Mucosa of stomach (tissue), 1 donor: ENCODE measurements around the gene MPL.

Experiments used
- H3K27me3 ChIP-seq: one replicate; pipeline ENCODE4 v1.7.0; 2013; ENCODE audit warnings: mild to moderate bottlenecking, low read length; ENCODE audit not compliant: control insufficient read depth, insufficient read depth
- H3K36me3 ChIP-seq: one replicate; pipeline ENCODE4 v1.7.0; 2013; ENCODE audit warnings: low read length; ENCODE audit not compliant: control insufficient read depth, insufficient read depth
- H3K4me1 ChIP-seq: one replicate; pipeline ENCODE4 v1.7.0; 2013; ENCODE audit warnings: mild to moderate bottlenecking, low read length; ENCODE audit not compliant: control insufficient read depth, insufficient read depth
- H3K4me3 ChIP-seq: one replicate; pipeline ENCODE4 v1.7.0; 2013; ENCODE audit warnings: low read length
- H3K9ac ChIP-seq: one replicate; pipeline ENCODE4 v1.7.0; 2013; ENCODE audit warnings: mild to moderate bottlenecking, low read length, moderate library complexity
- H3K9me3 ChIP-seq: one replicate; pipeline ENCODE4 v1.7.0; 2013; ENCODE audit warnings: mild to moderate bottlenecking, low read length, moderate library complexity; ENCODE audit not compliant: control insufficient read depth
- donor health status: Pancreatic carcinoma.

Gene MPL

GRCh38 chr1:43300378-43301094 lies 37.1 kb upstream of the MPL start, which contains the start of gene TIE1:
TIE1 (plus strand) TSS chr1:43300982; CDS start chr1:43301072, 90 bp downstream.
- Histone ChIP-seq H3K27me3 (no peaks in the 10 kb centered on the region), H3K4me1 (peaks cover 23% of the 10 kb centered on the region), H3K36me3 (no peaks in the 10 kb centered on the region), H3K9me3 (no peaks in the 10 kb centered on the region), H3K9ac (no peak within 1 kb of the TSS), H3K4me3 (no peak within 1 kb of the TSS)

GRCh38 chr1:43302201-43302600 lies 35.4 kb upstream of the MPL start:
- H3K27me3 ChIP-seq, result no peaks in the 10 kb centered on the region
- no peaks in the 10 kb centered on the region for H3K9me3 ChIP-seq
- H3K9ac ChIP-seq, result no peak overlapping the region
- H3K36me3 ChIP-seq, result no peaks in the 10 kb centered on the region
- H3K4me1 ChIP-seq, result peaks cover 34% of the 10 kb centered on the region
- H3K4me3 ChIP-seq, result no peak overlapping the region

GRCh38 chr1:43302721-43303470 lies 34.7 kb upstream of the MPL start:
- Histone ChIP-seq H3K27me3 (no peaks in the 10 kb centered on the region), H3K9ac (no peak overlapping the region), H3K4me3 (no peak overlapping the region)

GRCh38 chr1:43303471-43304313 lies 33.9 kb upstream of the MPL start:
- no peaks in the 10 kb centered on the region for H3K9me3 ChIP-seq
- no peak overlapping the region for H3K9ac ChIP-seq
- no peak overlapping the region for H3K4me3 ChIP-seq
- peaks cover 34% of the 10 kb centered on the region for H3K4me1 ChIP-seq
- H3K27me3 ChIP-seq, result no peaks in the 10 kb centered on the region
- H3K36me3 ChIP-seq, result no peaks in the 10 kb centered on the region

More at GRCh38 chr1:43302721-43303470, 34.7 kb upstream of the MPL start:
- no peaks in the 10 kb centered on the region for H3K36me3 ChIP-seq
- H3K4me1 ChIP-seq, result peaks cover 34% of the 10 kb centered on the region
- no peaks in the 10 kb centered on the region for H3K9me3 ChIP-seq

GRCh38 chr1:43304314-43304681 lies 33.3 kb upstream of the MPL start:
- Histone ChIP-seq H3K4me3 (no peak overlapping the region), H3K9ac (no peak overlapping the region), H3K9me3 (no peaks in the 10 kb centered on the region)

GRCh38 chr1:43304771-43305300 lies 32.8 kb upstream of the MPL start:
- Histone ChIP-seq H3K4me3 (no peak overlapping the region), H3K4me1 (peaks cover 34% of the 10 kb centered on the region), H3K27me3 (no peaks in the 10 kb centered on the region), H3K9me3 (no peaks in the 10 kb centered on the region), H3K9ac (no peak overlapping the region), H3K36me3 (no peaks in the 10 kb centered on the region)

More at GRCh38 chr1:43304314-43304681, 33.3 kb upstream of the MPL start:
- Histone ChIP-seq H3K36me3 (no peaks in the 10 kb centered on the region), H3K4me1 (peaks cover 34% of the 10 kb centered on the region), H3K27me3 (no peaks in the 10 kb centered on the region)

GRCh38 chr1:43305461-43305860 lies 32.2 kb upstream of the MPL start:
- H3K9ac ChIP-seq, result no peak overlapping the region
- no peaks in the 10 kb centered on the region for H3K9me3 ChIP-seq
- no peak overlapping the region for H3K4me3 ChIP-seq
- H3K36me3 ChIP-seq, result no peaks in the 10 kb centered on the region
- no peaks in the 10 kb centered on the region for H3K27me3 ChIP-seq
- peaks cover 34% of the 10 kb centered on the region for H3K4me1 ChIP-seq

- Histone ChIP-seq H3K4me1 (peaks cover 34% of the 10 kb centered on the region), H3K9ac (no peak overlapping the region), H3K4me3 (no peak overlapping the region), H3K9me3 (no peaks in the 10 kb centered on the region), H3K27me3 (no peaks in the 10 kb centered on the region), H3K36me3 (no peaks in the 10 kb centered on the region)
Measured at GRCh38 chr1:43305926-43306687, 31.5 kb upstream of the MPL start.

GRCh38 chr1:43306688-43307457 lies 30.7 kb upstream of the MPL start:
- no peaks in the 10 kb centered on the region for H3K27me3 ChIP-seq
- no peak overlapping the region for H3K9ac ChIP-seq
- no peaks in the 10 kb centered on the region for H3K36me3 ChIP-seq
- no peak overlapping the region for H3K4me3 ChIP-seq
- no peaks in the 10 kb centered on the region for H3K9me3 ChIP-seq
- peaks cover 34% of the 10 kb centered on the region for H3K4me1 ChIP-seq

GRCh38 chr1:43307458-43308158 lies 30.0 kb upstream of the MPL start:
- H3K9ac ChIP-seq, result no peak overlapping the region
- H3K36me3 ChIP-seq, result no peaks in the 10 kb centered on the region
- H3K9me3 ChIP-seq, result no peaks in the 10 kb centered on the region
- no peak overlapping the region for H3K4me3 ChIP-seq
- peaks cover 33% of the 10 kb centered on the region for H3K4me1 ChIP-seq
- H3K27me3 ChIP-seq, result no peaks in the 10 kb centered on the region
